ENCODE results near the gene ACTN2.

Gene ACTN2

DNA sequence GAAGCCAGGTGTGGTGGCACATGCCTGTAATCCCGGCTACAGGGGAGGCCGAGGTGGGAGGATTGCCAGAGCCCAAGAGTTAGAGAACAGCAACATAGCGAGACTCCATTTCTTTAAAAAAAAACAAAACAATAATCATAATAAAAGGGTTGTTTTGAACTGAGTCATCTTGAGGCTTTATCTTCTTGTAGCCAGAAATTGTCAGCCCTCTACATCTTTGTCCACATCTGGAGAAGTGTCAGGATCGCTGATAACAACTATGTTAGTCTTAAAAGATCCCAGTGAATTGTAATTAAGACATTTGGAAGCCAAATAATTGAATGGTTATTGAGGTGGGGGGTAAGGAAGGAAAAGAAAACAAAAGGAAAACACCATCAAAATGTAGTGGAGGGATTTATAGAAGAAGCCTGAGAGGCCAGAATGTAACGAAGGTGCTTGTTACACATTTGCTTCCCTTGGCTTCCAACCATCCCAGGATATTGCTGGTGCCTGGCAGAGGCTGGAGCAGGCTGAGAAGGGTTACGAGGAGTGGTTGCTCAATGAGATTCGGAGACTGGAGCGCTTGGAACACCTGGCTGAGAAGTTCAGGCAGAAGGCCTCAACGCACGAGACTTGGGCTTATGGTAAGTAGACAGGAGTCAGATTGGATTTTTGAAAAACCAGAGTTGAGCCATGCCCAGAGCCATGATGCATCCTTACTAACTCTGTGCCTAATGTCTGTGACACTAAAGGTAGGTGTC, 56.3 kb downstream of the ACTN2 start:
- no peak for DNase-seq (ENCODE audit: low read depth in 2 of 2)

GRCh38 chr1:236744533-236744932, 58.2 kb downstream of the ACTN2 start:
- no peak for DNase-seq (ENCODE audit: low read depth in 2 of 2)

GRCh38 chr1:236746785-236747184, 60.5 kb downstream of the ACTN2 start:
- no peak for DNase-seq (ENCODE audit: low read depth in 2 of 2)

- no peak for DNase-seq (ENCODE audit: low read depth in 2 of 2)
Measured at GRCh38 chr1:236747311-236747985, 61.1 kb downstream of the ACTN2 start.

DNA sequence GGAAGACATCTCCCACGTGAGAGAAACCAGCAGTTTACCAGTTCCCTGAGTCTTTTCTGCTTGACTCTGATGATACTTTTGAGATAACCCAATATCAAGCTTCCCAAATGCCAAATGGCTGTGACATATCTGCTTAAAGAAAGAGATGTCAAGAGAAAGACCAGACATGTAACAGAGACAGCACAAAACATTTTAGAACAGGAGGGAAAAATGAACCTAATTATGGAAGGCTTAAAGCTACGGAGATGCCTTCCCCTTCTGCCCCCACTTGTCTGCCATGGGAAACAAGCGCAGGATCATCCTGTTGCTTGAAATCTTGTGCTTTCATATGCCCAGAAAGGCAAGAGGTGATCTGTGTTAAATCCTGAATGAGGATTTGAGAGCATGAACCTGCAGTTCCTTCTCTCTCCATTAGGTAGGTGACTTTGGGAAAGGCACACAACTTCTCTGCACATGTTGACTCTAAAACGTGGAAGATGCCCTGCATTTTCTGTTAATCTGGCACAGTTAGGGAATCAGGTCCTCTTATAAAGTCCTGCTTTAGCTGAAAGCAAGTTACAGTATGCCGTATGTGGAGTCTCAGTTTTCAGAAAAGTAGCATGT, 62.1 kb downstream of the ACTN2 start:
- no peak for DNase-seq (ENCODE audit: low read depth in 2 of 2)

GRCh38 chr1:236750928-236751327, 64.6 kb downstream of the ACTN2 start:
- DNase-seq (ENCODE audit: low read depth in 2 of 2), result no peak

DNA sequence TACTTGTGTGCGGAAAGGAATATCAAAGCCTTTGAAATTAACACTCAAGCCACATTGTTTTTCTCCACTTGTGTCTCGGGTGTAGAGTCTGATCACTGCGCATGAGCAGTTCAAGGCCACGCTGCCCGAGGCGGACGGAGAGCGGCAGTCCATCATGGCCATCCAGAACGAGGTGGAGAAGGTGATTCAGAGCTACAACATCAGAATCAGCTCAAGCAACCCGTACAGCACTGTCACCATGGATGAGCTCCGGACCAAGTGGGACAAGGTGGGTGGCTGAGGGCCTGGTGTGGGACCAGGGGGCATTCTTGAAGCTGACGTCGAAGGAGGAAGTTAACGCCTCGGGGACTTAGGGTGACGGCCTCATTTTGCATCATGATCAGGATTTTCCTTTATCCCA, 65.1 kb downstream of the ACTN2 start:
- DNase-seq (ENCODE audit: low read depth in 2 of 2), result no peak

GRCh38 chr1:236751935-236752334, 65.6 kb downstream of the ACTN2 start:
- no peak for DNase-seq (ENCODE audit: low read depth in 2 of 2)

DNA sequence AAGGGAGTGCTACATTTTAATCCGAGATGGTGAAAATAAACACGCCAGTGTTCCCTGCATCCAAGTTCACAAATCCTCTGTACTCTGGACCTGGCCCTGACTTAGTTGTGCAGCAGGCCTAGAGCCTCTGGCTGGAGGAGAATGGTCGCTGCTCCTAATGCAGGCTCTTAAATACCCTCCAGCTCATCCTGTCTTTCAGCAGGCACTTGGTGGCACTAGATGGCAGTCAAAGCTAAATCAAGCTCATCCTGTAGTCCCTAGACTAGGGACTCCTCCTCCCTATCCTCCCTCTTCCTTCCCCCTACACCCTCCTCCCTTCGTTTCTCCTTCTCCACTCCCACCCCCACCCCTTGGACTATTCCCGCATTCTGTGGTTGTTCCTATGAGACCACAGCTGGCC, 67.2 kb downstream of the ACTN2 start:
- DNase-seq (ENCODE audit: low read depth in 2 of 2), result no peak

- DNase-seq (ENCODE audit: low read depth in 2 of 2), result no peak
Measured at GRCh38 chr1:236753964-236754363, 67.7 kb downstream of the ACTN2 start.

- DNase-seq (ENCODE audit: low read depth in 2 of 2), result no peak
Measured at GRCh38 chr1:236754525-236755210, 68.4 kb downstream of the ACTN2 start.

DNA sequence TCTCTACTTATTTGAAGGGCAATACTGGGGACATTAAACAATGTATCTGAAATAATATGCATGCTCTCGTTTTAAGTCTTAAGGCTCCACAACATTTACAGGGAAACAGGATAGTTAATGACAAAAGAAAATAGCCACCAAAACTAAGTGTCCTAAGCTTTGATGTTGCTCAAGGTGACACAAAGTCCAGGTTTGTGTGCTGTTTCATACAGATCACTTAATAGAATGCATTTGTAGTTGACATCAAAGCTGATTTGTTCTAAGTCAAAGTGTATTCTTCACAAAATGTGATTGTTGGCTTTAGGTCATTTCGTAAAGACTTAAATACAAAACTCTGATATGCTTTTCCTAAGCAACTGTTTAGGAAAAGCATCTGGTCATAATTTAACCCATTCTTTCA, 71.3 kb downstream of the ACTN2 start:
- no peak for DNase-seq (ENCODE audit: low read depth in 2 of 2)

GRCh38 chr1:236759252-236759859, 73.1 kb downstream of the ACTN2 start:
- DNase-seq (ENCODE audit: low read depth in 2 of 2), result no peak

DNA sequence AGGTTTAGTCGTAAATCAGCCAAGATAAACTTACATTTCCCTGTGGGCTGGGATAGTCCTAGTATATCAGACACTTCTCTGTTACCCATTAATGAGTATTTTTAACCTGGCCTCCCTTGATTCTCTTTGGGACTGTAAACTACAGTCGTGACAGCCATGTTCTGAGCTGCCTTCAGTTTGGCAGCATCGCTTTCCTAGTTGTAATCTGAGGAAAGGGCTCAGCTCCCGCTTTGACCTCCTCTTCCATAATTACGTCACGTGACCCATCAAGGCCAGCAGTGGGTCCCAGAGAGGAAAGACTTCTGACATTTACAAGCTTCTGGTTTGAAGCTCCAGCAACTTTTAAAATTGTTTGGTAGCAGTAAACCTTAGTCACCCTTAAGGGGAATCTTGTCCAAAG, 74.2 kb downstream of the ACTN2 start:
- DNase-seq (ENCODE audit: low read depth in 2 of 2), result no peak

DNA sequence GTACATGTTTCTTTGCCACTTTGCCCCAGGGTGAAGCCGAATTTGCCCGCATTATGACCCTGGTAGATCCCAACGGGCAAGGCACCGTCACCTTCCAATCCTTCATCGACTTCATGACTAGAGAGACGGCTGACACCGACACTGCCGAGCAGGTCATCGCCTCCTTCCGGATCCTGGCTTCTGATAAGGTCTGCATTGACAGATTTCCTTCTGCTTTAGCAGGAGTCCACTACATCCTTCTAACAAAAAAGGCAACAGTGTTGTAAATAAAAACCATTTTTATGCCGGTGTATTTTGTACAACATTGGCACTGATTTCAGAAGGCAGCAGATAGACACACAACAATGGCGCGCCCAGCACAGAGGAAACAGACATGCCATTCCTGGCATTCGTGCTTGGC, 74.7 kb downstream of the ACTN2 start:
- DNase-seq (ENCODE audit: low read depth in 2 of 2), result no peak

GRCh38 chr1:236761397-236762132, 75.3 kb downstream of the ACTN2 start:
- no peak for DNase-seq (ENCODE audit: low read depth in 2 of 2)

GRCh38 chr1:236762410-236762809, 76.1 kb downstream of the ACTN2 start:
- no peak for DNase-seq (ENCODE audit: low read depth in 2 of 2)

- no peak for DNase-seq (ENCODE audit: low read depth in 2 of 2)
Measured at GRCh38 chr1:236765831-236766230, 79.5 kb downstream of the ACTN2 start.

- no peak for DNase-seq (ENCODE audit: low read depth in 2 of 2)
Measured at GRCh38 chr1:236766506-236766905, 80.2 kb downstream of the ACTN2 start.

GRCh38 chr1:236767276-236767675, 81.0 kb downstream of the ACTN2 start:
- no peak for DNase-seq (ENCODE audit: low read depth in 2 of 2)

GRCh38 chr1:236768601-236769000, 82.3 kb downstream of the ACTN2 start:
- no peak for DNase-seq (ENCODE audit: low read depth in 2 of 2)
